Fibroblast of lung (primary cell): ENCODE data around the gene MOXD1. TPM values are rescaled to one million over a fixed set of nuclear protein-coding genes. Genes with fewer than 3 reads are reported as not detected.

ENCODE experiments used
- DNase-seq, 2 donors: peaks; one replicate each; pipeline versions ENCODE4 v3.0.0 to v3.0.0-alpha.2; 2010; ENCODE audit warnings: low read depth in 2 of 2
- H2AFZ ChIP-seq: 2 replicates; pipeline ENCODE4 v1.5.1; 2012; ENCODE audit warnings: low read length, control low read depth, inconsistent platforms
- H3K27ac ChIP-seq: 2 replicates; pipeline ENCODE4 v1.5.1; 2011; ENCODE audit warnings: low read length, control low read depth; ENCODE audit not compliant: insufficient read depth
- H3K27me3 ChIP-seq: 2 replicates; pipeline ENCODE4 v1.5.1; 2011; ENCODE audit warnings: mild to moderate bottlenecking, low read length; ENCODE audit not compliant: control insufficient read depth, insufficient read depth
- H3K36me3 ChIP-seq: 2 replicates; pipeline ENCODE4 v1.5.1; 2011; ENCODE audit warnings: low read length; ENCODE audit not compliant: control insufficient read depth, insufficient read depth
- H3K4me1 ChIP-seq: 2 replicates; pipeline ENCODE4 v1.5.1; 2011; ENCODE audit warnings: low read length; ENCODE audit not compliant: control insufficient read depth, insufficient read depth; ENCODE audit errors: extremely low read depth
- H3K4me2 ChIP-seq: 2 replicates; pipeline ENCODE4 v1.5.1; 2011; ENCODE audit warnings: low read length, control low read depth; ENCODE audit not compliant: insufficient read depth; ENCODE audit errors: extremely low read depth
- H3K4me3 ChIP-seq, 4 experiments: fragments of 200-600 bp in 1 of 4; sonication (generic) in 1 of 4; replicated peaks in 1 of 4; 2 replicates each; pipeline ENCODE4 v1.5.1; 2011 to 2016; ENCODE audit warnings: low read length in 4 of 4, low read depth in 3 of 4, mild to moderate bottlenecking in 3 of 4, control low read depth in 2 of 4, inconsistent platforms in 1 of 4, mixed read lengths in 1 of 4; ENCODE audit not compliant: insufficient read depth in 1 of 4; ENCODE audit errors: control extremely low read depth in 1 of 4
- H3K79me2 ChIP-seq: 2 replicates; pipeline ENCODE4 v1.5.1; 2012; ENCODE audit warnings: mild to moderate bottlenecking, low read length, inconsistent platforms; ENCODE audit not compliant: control insufficient read depth, insufficient read depth
- H3K9ac ChIP-seq: 2 replicates; pipeline ENCODE4 v1.5.1; 2011; ENCODE audit warnings: mild to moderate bottlenecking, low read length, control low read depth; ENCODE audit not compliant: insufficient read depth
- H3K9me3 ChIP-seq: 2 replicates; pipeline ENCODE4 v1.5.1; 2012; ENCODE audit warnings: low read depth, low read length; ENCODE audit not compliant: control insufficient read depth, insufficient read depth
- H4K20me1 ChIP-seq: 2 replicates; pipeline ENCODE4 v1.5.1; 2011; ENCODE audit warnings: low read length; ENCODE audit not compliant: control insufficient read depth, insufficient read depth; ENCODE audit errors: extremely low read depth
- CTCF ChIP-seq, 2 donors: IDR thresholded peaks in 1 of 2; conservative IDR thresholded peaks in 1 of 2; 1 replicate in 1 of 2; 2 replicates in 1 of 2; pipeline ENCODE4 v1.5.1; 2011 to 2012; ENCODE audit warnings: low read length in 2 of 2, control low read depth in 1 of 2, inconsistent platforms in 1 of 2, low read depth in 1 of 2, mild to moderate bottlenecking in 1 of 2
- EZH2 ChIP-seq: IDR thresholded peaks from 2 replicates; pipeline ENCODE4 v1.5.1; 2012; ENCODE audit warnings: low read length, control low read depth, mild to moderate bottlenecking; ENCODE audit errors: missing control alignments
- polyA plus RNA-seq, 2 donors: library from polyadenylated mRNA; depleted of rRNA in 1 of 2; stranded (reverse) in 1 of 2; unstranded in 1 of 2; fragments of >200 nt; gene quantifications; 2 replicates each; pipeline ENCODE4 v1.2.1, GENCODE V29; 2011 to 2012; ENCODE audit warnings: missing spikeins in 1 of 2
- total RNA-seq: library from RNA; depleted of rRNA; stranded (reverse); fragments of >200 nt; gene quantifications from 2 replicates; pipeline ENCODE4 v1.2.1, GENCODE V29; 2014

The MOXD1 gene
- total and polyA plus RNA-seq, 2 donors (not counting 1 experiment from before 2014, with no cell fraction given) = 89.8 to 100 TPM

DNA sequence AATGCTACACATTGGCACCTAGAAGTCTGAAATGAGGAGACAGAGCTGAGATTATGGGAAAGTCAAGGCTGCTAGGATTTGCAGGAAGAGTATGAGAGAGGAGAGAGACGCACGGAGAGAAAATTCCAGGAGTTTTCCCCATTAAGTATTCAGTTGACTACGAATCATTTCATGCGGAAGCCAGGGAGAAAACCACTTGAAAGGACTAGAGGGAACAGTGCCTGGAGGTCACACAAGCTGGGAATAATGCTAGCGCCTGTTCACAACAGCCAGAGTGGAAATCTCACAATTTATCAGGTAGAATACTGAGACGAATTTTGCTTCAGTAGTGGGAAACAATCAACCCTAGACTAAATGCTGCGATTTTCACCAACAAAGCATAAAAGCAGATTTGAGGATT lies 118.6 kb downstream of the MOXD1 start:
- Histone ChIP-seq H3K9me3 (no peaks in the 10 kb centered on the region), H3K9ac (no peak overlapping the region), H4K20me1 (no peaks in the 10 kb centered on the region), H3K4me1 (no peaks in the 10 kb centered on the region), H2AFZ (no peak overlapping the region), H3K4me2 (no peak overlapping the region), H3K79me2 (no peaks in the 10 kb centered on the region), H3K36me3 (no peaks in the 10 kb centered on the region), H3K27ac (no peak overlapping the region), H3K27me3 (no peaks in the 10 kb centered on the region), H3K4me3 (no peak overlapping the region)
- TF ChIP-seq EZH2 (no peak), CTCF (conservative IDR thresholded peaks at IDR 0.05 in 1 of 2, IDR thresholded peaks at IDR 0.05 in 1 of 2; ENCODE audit: low read depth in 1 of 2, low read length in 2 of 2) (no peak)
- no peak for DNase-seq

DNA sequence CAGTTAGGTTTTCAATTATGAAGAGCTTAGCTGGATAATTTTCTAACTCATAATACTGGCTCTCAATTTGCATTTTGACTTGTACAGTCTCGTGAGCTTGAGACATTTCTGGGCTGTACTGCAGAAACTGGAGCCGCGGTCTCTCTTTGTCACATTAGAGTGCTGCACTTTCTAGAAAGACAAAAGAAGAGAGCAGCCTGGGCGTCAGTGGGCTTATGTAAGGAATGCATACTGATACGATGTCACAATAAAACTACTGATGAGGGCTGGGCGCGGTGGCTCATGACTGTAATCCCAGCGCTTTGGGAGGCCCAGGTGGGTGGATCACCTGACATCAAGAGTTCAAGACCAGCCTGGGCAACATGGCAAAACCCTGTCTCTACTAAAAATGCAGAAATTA lies 120.8 kb downstream of the MOXD1 start:
- Histone ChIP-seq H3K27ac (no peak overlapping the region), H3K4me3 (no peak overlapping the region), H3K9me3 (no peaks in the 10 kb centered on the region), H2AFZ (no peak overlapping the region), H3K79me2 (no peaks in the 10 kb centered on the region), H3K4me2 (no peak overlapping the region), H3K9ac (no peak overlapping the region), H3K36me3 (no peaks in the 10 kb centered on the region), H4K20me1 (no peaks in the 10 kb centered on the region), H3K4me1 (no peaks in the 10 kb centered on the region), H3K27me3 (no peaks in the 10 kb centered on the region)
- DNase-seq = no peak
- TF ChIP-seq CTCF (conservative IDR thresholded peaks at IDR 0.05 in 1 of 2, IDR thresholded peaks at IDR 0.05 in 1 of 2; ENCODE audit: low read depth in 1 of 2, low read length in 2 of 2) = no peak
- TF ChIP-seq EZH2 = no peak

GRCh38 chr6:132279592-132280139 lies 121.6 kb downstream of the MOXD1 start:
- H4K20me1 ChIP-seq = no peaks in the 10 kb centered on the region
- H3K9ac ChIP-seq = no peak overlapping the region
- H3K4me1 ChIP-seq = no peaks in the 10 kb centered on the region
- peak overlapping the region; percentile 52 to 91 (median 52) for H3K4me3 ChIP-seq
- peak; percentile 58 to 84 for DNase-seq
- H2AFZ ChIP-seq = peak overlapping the region; percentile 99
- H3K4me2 ChIP-seq = peak overlapping the region; percentile 98
- no peak for TF ChIP-seq EZH2
- TF ChIP-seq CTCF (conservative IDR thresholded peaks at IDR 0.05 in 1 of 2, IDR thresholded peaks at IDR 0.05 in 1 of 2; ENCODE audit: low read depth in 1 of 2, low read length in 2 of 2) = peak; percentile 73 to 89
- no peaks in the 10 kb centered on the region for H3K79me2 ChIP-seq
- no peaks in the 10 kb centered on the region for H3K27me3 ChIP-seq
- H3K9me3 ChIP-seq = no peaks in the 10 kb centered on the region
- H3K36me3 ChIP-seq = no peaks in the 10 kb centered on the region
- H3K27ac ChIP-seq = no peak overlapping the region
